HepG2 (cell line): ENCODE measurements around the gene RAB14. TPM values are rescaled to one million over a fixed set of nuclear protein-coding genes. Genes with fewer than 3 reads are reported as not detected.

Experiments
- ATAC-seq: fragments of 200-7000 bp; cut with Tn5 transposase; 3 replicates; pipeline ENCODE4 v1.9.1; 2020; ENCODE audit warnings: mild to moderate bottlenecking, moderate library complexity
- BruUV-seq: library from RNA; stranded (reverse); fragments of 400-500 nt; replicated peaks from 2 replicates; lab custom pipeline; 2021; lab: Mats Ljungman, UMichigan
- CTCF ChIA-PET: fragments of 300-600 bp; formaldehyde crosslinking; extraction: SDS; loops from one replicate; lab custom pipeline; 2021; ENCODE audit warnings: low total read pairs, inconsistent platforms, low intra/inter-chr PET ratio; lab: Yijun Ruan, JAX
- POLR2A ChIA-PET: fragments of 350-600 bp; sonication (Branson Sonifier 250); formaldehyde crosslinking; loops from one replicate; lab custom pipeline; 2020; ENCODE audit warnings: antibody characterized with exemption, inconsistent platforms; lab: Yijun Ruan, JAX
- DNase-seq: peaks from one replicate; pipeline ENCODE4 v3.0.0-alpha.2; 2015; ENCODE audit warnings: low spot score
- FAIRE-seq: peaks from 3 replicates; lab custom pipeline; 2011; peaks lifted over from hg19 to GRCh38; lab: Jason Lieb, UNC
- H2AFZ ChIP-seq: one replicate; pipeline ENCODE4 v1.6.1; 2011; ENCODE audit warnings: low read length, inconsistent platforms
- H3K27ac ChIP-seq: fragments of 300-600 bp; 3 replicates; pipeline ENCODE4 v1.8.0; 2011; ENCODE audit warnings: mixed run types, mild to moderate bottlenecking, mixed read lengths, low read length, inconsistent platforms; ENCODE audit not compliant: insufficient read depth; ENCODE audit errors: extremely low read length
- H3K27me3 ChIP-seq, 2 experiments: fragments of 200-600 bp in 1 of 2; 2 replicates in 1 of 2; 3 replicates in 1 of 2; pipeline versions ENCODE4 v1.6.0 to v1.8.0; 2011; ENCODE audit warnings: low read length in 2 of 2, mild to moderate bottlenecking in 2 of 2, moderate library complexity in 2 of 2, inconsistent platforms in 1 of 2; ENCODE audit not compliant: insufficient read depth in 2 of 2, control insufficient read depth in 1 of 2
- H3K36me3 ChIP-seq, 2 experiments: fragments of 200-600 bp in 1 of 2; replicated peaks in 1 of 2; 2 replicates in 1 of 2; 3 replicates in 1 of 2; pipeline versions ENCODE4 v1.5.1 to v1.8.0; 2011; ENCODE audit warnings: low read length in 2 of 2, inconsistent platforms in 1 of 2; ENCODE audit not compliant: insufficient read depth in 2 of 2, control insufficient read depth in 1 of 2
- H3K4me1 ChIP-seq: 2 replicates; pipeline ENCODE4 v1.5.1; 2012; ENCODE audit warnings: low read length, inconsistent platforms; ENCODE audit not compliant: insufficient read depth
- H3K4me2 ChIP-seq: 2 replicates; pipeline ENCODE4 v1.6.0; 2011; ENCODE audit warnings: low read depth, low read length, inconsistent platforms
- H3K4me3 ChIP-seq, 3 experiments: fragments of 200-600 bp in 1 of 3; sonication (generic), shearing (Covaris generic) in 1 of 3; replicated peaks in 1 of 3; 2 replicates each; pipeline ENCODE4 v1.5.1; 2011 to 2016; ENCODE audit warnings: low read length in 3 of 3, inconsistent platforms in 2 of 3, low read depth in 2 of 3, mild to moderate bottlenecking in 2 of 3, control low read depth in 1 of 3, mixed read lengths in 1 of 3; ENCODE audit not compliant: insufficient read depth in 1 of 3
- H3K79me2 ChIP-seq: one replicate; pipeline ENCODE4 v1.6.1; 2011; ENCODE audit warnings: low read length, inconsistent platforms; ENCODE audit not compliant: insufficient read depth
- H3K9ac ChIP-seq: 2 replicates; pipeline ENCODE4 v1.6.0; 2011; ENCODE audit warnings: mild to moderate bottlenecking, low read depth, low read length, inconsistent platforms; ENCODE audit not compliant: insufficient read depth
- H3K9me3 ChIP-seq: 2 replicates; pipeline ENCODE4 v1.5.1; 2012; ENCODE audit warnings: mild to moderate bottlenecking, low read length
- H4K20me1 ChIP-seq: 2 replicates; pipeline ENCODE4 v1.6.0; 2011; ENCODE audit warnings: inconsistent platforms, mild to moderate bottlenecking, low read length, moderate library complexity; ENCODE audit not compliant: insufficient read depth
- ATRX ChIP-seq: sonication (generic); formaldehyde crosslinking; IDR thresholded peaks from 2 replicates; pipeline ENCODE4 v1.4.0; 2020; ENCODE audit warnings: missing genetic modification reagents, borderline replicate concordance
- BCL3 ChIP-seq: sonication (generic); formaldehyde crosslinking; IDR thresholded peaks from 2 replicates; pipeline ENCODE4 v1.5.1; 2020; ENCODE audit warnings: mild to moderate bottlenecking, missing genetic modification reagents, moderate library complexity
- FOXO1 ChIP-seq: sonication (generic); formaldehyde crosslinking; IDR thresholded peaks from 2 replicates; pipeline ENCODE4 v1.4.0; 2020; ENCODE audit warnings: missing genetic modification reagents
- HCFC1 ChIP-seq: fragments of 150-350 bp; IDR thresholded peaks from 2 replicates; pipeline ENCODE4 v1.6.1; 2014; ENCODE audit warnings: low read depth, low read length
- HMG20A ChIP-seq: IDR thresholded peaks from 2 replicates; pipeline ENCODE4 v1.6.1; 2016; ENCODE audit warnings: borderline replicate concordance
- HOXA3 ChIP-seq: sonication (generic); formaldehyde crosslinking; IDR thresholded peaks from 2 replicates; pipeline ENCODE4 v1.5.0; 2020; ENCODE audit warnings: missing genetic modification reagents
- MED13 ChIP-seq: sonication (generic); formaldehyde crosslinking; IDR thresholded peaks from 2 replicates; pipeline ENCODE4 v1.5.0; 2020; ENCODE audit warnings: missing genetic modification reagents
- NFE2L1 ChIP-seq: sonication (generic); formaldehyde crosslinking; IDR thresholded peaks from 2 replicates; pipeline ENCODE4 v1.4.0; 2020; ENCODE audit warnings: missing genetic modification reagents, mild to moderate bottlenecking, borderline replicate concordance
- PHF21A ChIP-seq: sonication (generic); formaldehyde crosslinking; IDR thresholded peaks from 2 replicates; pipeline ENCODE4 v1.5.0; 2020; ENCODE audit warnings: mild to moderate bottlenecking, missing genetic modification reagents
- TGIF2 ChIP-seq: IDR thresholded peaks from 2 replicates; pipeline ENCODE4 v1.6.1; 2016; ENCODE audit warnings: control low read depth, missing compliant biosample characterization
- ZFY ChIP-seq: sonication (generic); formaldehyde crosslinking; IDR thresholded peaks from 2 replicates; pipeline ENCODE4 v1.4.0; 2020; ENCODE audit warnings: missing genetic modification reagents
- ZNF800 ChIP-seq: sonication (generic); formaldehyde crosslinking; IDR thresholded peaks from 2 replicates; pipeline ENCODE4 v1.4.0; 2020; ENCODE audit warnings: missing genetic modification reagents
- ZSCAN21 ChIP-seq: sonication (generic); formaldehyde crosslinking; IDR thresholded peaks from 2 replicates; pipeline ENCODE4 v1.8.0; 2022; ENCODE audit warnings: mild to moderate bottlenecking, missing genetic modification reagents, moderate library complexity, borderline replicate concordance
- in situ Hi-C: cut with HindIII; loops from 2 replicates; pipeline ENCODE4 v1.10.0; 2017; ENCODE audit warnings: low pct_unique_long_range_greater_than_20kb; ENCODE audit not compliant: extremely low pct_ligation_motif_present
- intact Hi-C: fragments of 100-400 bp; cut with micrococcal nuclease; formaldehyde crosslinking; loops from one replicate; pipeline ENCODE4 v1.10.0; 2022; ENCODE audit not compliant: unreplicated experiment
- polyA plus RNA-seq, 8 experiments: library from polyadenylated mRNA; depleted of rRNA in 3 of 8; stranded (reverse) in 7 of 8; unstranded in 1 of 8; fragments of >200 nt; fragmentation: Illumina TruSeq in 4 of 8; extraction: Trizol in 4 of 8; gene quantifications; 2 replicates each; pipeline versions ENCODE4 v1.2.1 to v1.2.3, GENCODE V29; 2011 to 2016; ENCODE audit warnings: low read depth in 4 of 8, missing spikeins in 1 of 8, mixed read lengths in 1 of 8; ENCODE audit not compliant: insufficient read depth in 1 of 8
- total RNA-seq, 5 experiments: library from RNA; depleted of rRNA; stranded (reverse); fragments of >200 nt; fragmentation: Illumina TruSeq; extraction: Trizol; gene quantifications; 2 replicates each; pipeline ENCODE4 v1.2.3, GENCODE V29; 2016; ENCODE audit warnings: low read depth in 1 of 5
- TF ChIP-seq, protein P1 (sequence below): sonication (generic); formaldehyde crosslinking; conservative IDR thresholded peaks from 2 replicates; pipeline ENCODE4 v1.4.0; 2020; ENCODE audit warnings: mild to moderate bottlenecking, missing genetic modification reagents, moderate library complexity
- TF ChIP-seq, protein P2 (sequence below): IDR thresholded peaks from 2 replicates; pipeline ENCODE4 v1.4.0; 2020; ENCODE audit warnings: mild to moderate bottlenecking, missing genetic modification reagents

The RAB14 gene
- total and polyA plus RNA-seq, 2 of the 13 experiments (the other 11 are each of a cell fraction or from before 2014, with no cell fraction given): 17.4 to 19.3 TPM

DNA sequence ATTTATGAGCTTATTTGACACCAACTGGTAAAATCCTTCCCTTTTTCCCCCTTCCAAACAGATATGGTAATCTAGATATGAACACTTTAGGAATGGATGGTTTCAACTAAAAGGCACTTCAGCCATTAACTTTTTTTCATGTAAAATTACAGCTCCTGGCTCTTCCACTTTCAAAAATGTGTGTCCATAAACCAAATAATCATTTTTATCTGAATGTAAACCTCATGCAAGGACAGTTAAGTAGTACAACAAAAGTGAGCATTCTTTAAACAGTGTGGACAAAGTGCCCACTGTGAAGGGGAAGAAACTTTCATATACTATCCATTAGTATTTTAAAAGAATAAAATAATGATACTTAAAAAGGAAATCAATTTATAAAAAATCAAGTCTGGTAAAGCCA lies 17.2 kb downstream of the RAB14 start:
- ChIA-PET POLR2A (interaction anchor here (1.0 to 1.6 kb wide), 4 partner anchors 17 to 115 kb away, joined by 3 to 9 read pairs (median 4); partner anchors contain the start of gene RAB14), CTCF (no interaction called here)
- TF ChIP-seq BCL3 (CRISPR knock-in tag) (no peak), ZFY (no peak), FOXO1 (CRISPR knock-in tag) (no peak), ZSCAN21 (CRISPR knock-in tag) (no peak), TGIF2 (CRISPR knock-in tag) (no peak), ZNF800 (CRISPR knock-in tag) (no peak), NFE2L1 (CRISPR knock-in tag) (no peak), HMG20A (CRISPR knock-in tag) (0 out of 2 replicates have a peak, but pooled peaks have one; percentile 10), PHF21A (no peak), HOXA3 (CRISPR knock-in tag) (no peak), ATRX (CRISPR knock-in tag) (no peak), HCFC1 (no peak), MED13 (CRISPR knock-in tag) (no peak)
- TF ChIP-seq, protein P1, sequence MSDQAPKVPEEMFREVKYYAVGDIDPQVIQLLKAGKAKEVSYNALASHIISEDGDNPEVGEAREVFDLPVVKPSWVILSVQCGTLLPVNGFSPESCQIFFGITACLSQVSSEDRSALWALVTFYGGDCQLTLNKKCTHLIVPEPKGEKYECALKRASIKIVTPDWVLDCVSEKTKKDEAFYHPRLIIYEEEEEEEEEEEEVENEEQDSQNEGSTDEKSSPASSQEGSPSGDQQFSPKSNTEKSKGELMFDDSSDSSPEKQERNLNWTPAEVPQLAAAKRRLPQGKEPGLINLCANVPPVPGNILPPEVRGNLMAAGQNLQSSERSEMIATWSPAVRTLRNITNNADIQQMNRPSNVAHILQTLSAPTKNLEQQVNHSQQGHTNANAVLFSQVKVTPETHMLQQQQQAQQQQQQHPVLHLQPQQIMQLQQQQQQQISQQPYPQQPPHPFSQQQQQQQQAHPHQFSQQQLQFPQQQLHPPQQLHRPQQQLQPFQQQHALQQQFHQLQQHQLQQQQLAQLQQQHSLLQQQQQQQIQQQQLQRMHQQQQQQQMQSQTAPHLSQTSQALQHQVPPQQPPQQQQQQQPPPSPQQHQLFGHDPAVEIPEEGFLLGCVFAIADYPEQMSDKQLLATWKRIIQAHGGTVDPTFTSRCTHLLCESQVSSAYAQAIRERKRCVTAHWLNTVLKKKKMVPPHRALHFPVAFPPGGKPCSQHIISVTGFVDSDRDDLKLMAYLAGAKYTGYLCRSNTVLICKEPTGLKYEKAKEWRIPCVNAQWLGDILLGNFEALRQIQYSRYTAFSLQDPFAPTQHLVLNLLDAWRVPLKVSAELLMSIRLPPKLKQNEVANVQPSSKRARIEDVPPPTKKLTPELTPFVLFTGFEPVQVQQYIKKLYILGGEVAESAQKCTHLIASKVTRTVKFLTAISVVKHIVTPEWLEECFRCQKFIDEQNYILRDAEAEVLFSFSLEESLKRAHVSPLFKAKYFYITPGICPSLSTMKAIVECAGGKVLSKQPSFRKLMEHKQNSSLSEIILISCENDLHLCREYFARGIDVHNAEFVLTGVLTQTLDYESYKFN (CRISPR knock-in tag): 0 out of 2 replicates have a peak, but pooled peaks have one; percentile 25
- TF ChIP-seq, protein P2, sequence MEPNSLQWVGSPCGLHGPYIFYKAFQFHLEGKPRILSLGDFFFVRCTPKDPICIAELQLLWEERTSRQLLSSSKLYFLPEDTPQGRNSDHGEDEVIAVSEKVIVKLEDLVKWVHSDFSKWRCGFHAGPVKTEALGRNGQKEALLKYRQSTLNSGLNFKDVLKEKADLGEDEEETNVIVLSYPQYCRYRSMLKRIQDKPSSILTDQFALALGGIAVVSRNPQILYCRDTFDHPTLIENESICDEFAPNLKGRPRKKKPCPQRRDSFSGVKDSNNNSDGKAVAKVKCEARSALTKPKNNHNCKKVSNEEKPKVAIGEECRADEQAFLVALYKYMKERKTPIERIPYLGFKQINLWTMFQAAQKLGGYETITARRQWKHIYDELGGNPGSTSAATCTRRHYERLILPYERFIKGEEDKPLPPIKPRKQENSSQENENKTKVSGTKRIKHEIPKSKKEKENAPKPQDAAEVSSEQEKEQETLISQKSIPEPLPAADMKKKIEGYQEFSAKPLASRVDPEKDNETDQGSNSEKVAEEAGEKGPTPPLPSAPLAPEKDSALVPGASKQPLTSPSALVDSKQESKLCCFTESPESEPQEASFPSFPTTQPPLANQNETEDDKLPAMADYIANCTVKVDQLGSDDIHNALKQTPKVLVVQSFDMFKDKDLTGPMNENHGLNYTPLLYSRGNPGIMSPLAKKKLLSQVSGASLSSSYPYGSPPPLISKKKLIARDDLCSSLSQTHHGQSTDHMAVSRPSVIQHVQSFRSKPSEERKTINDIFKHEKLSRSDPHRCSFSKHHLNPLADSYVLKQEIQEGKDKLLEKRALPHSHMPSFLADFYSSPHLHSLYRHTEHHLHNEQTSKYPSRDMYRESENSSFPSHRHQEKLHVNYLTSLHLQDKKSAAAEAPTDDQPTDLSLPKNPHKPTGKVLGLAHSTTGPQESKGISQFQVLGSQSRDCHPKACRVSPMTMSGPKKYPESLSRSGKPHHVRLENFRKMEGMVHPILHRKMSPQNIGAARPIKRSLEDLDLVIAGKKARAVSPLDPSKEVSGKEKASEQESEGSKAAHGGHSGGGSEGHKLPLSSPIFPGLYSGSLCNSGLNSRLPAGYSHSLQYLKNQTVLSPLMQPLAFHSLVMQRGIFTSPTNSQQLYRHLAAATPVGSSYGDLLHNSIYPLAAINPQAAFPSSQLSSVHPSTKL (CRISPR knock-in tag): peak; percentile 42; the same call in 1 of the 2 replicates

More for the DNA sequence above, 17.2 kb downstream of the RAB14 start:
- in situ Hi-C loops (no loop called here), intact Hi-C loops (loop anchor here (10.0 kb wide), 1 partner anchor 130 kb away; the partner anchor contains the start of gene C5)
- BruUV-seq: no TSS peak
- DNase-seq: peak; percentile 60
- H3K9me3 ChIP-seq: no peaks in the 10 kb centered on the region
- ATAC-seq: peak; percentile 66
- H3K79me2 ChIP-seq: peaks cover 69% of the 10 kb centered on the region
- H3K27ac ChIP-seq: peak overlapping the region; percentile 84
- no peak for FAIRE-seq
- peaks cover 12% of the 10 kb centered on the region; the same call in 1 of the 2 replicates for H4K20me1 ChIP-seq
- H3K4me3 ChIP-seq: peak overlapping the region in 2 of 3 experiments; percentile 3 to 42; a peak in 2 of 6 replicates
- H3K9ac ChIP-seq: peak overlapping the region; percentile 44
- peak overlapping the region; percentile 73 for H3K4me2 ChIP-seq
- H2AFZ ChIP-seq: no peak overlapping the region
- H3K4me1 ChIP-seq: peaks cover 87% of the 10 kb centered on the region
- no peaks in the 10 kb centered on the region for H3K27me3 ChIP-seq
- H3K36me3 ChIP-seq: peaks cover 4 to 14% of the 10 kb centered on the region in 2 experiments; a peak in 3 of 5 replicates
